HG02798 (cell line): ENCODE data around the gene NHLRC1.
A peak's percentile ranks its signal among the peaks of the same experiment; 100 is the strongest.
"Not testable (repeated sequence)": the region's sequence is repeated elsewhere in the genome, so short reads cannot be mapped to it uniquely, and the experiment has no call there.

Experiments used
- ATAC-seq: cut with Tn5 transposase; IDR thresholded peaks from one replicate; pipeline ENCODE4 v1.9.1; 2021; ENCODE audit warnings: mild to moderate bottlenecking; ENCODE audit not compliant: unreplicated experiment, poor library complexity

Gene NHLRC1

GRCh38 chr6:18122128-18123093 is at the start of gene NHLRC1:
NHLRC1 (minus strand) TSS chr6:18122677; CDS start chr6:18122606, 71 bp downstream.
- ATAC-seq, result peak; percentile 99

DNA sequence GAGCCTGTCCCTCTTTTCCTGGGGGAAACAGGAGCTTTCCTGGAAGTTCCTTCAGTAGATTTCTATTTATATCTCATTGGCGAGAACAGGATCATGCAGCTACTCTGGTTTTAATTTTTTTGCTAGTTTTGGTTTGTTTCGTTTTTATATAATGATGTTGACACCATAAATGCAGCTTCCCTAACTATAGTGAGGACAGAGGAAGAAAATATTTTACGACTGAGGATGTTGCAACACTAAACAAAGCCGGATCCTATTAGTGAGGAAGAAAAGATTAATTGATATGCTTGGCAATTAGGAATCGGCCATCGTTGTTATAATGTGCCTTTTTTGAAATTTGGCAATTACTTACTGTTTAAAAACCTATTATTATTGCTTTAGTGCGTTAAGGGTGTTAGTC is 49.4 kb upstream of the NHLRC1 start:
- no peak for ATAC-seq

GRCh38 chr6:18168264-18168663 is 45.8 kb upstream of the NHLRC1 start:
- no peak for ATAC-seq

GRCh38 chr6:18166312-18167036 is 44.0 kb upstream of the NHLRC1 start:
- no peak for ATAC-seq

DNA sequence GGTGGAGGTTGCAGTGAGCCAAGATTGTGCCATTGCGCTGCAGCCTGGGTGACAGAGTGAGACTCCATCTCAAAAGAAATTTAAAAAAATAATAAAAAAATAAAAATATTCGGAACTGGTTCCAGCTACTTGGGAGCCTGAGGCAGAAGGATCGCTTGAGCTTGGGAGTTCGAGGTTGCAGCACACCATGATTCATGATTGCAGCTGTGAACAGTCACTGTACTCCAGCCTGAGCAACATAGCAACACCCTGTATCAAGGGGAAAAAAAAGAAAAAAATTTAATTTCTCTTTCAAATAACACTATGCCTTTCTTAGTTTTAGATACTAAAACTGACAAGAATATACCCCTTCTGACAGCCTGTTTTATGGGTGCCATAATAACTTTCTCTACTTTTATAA is 43.3 kb upstream of the NHLRC1 start:
- ATAC-seq, result no peak

GRCh38 chr6:18162401-18162800 is 39.9 kb upstream of the NHLRC1 start:
- no peak for ATAC-seq

DNA sequence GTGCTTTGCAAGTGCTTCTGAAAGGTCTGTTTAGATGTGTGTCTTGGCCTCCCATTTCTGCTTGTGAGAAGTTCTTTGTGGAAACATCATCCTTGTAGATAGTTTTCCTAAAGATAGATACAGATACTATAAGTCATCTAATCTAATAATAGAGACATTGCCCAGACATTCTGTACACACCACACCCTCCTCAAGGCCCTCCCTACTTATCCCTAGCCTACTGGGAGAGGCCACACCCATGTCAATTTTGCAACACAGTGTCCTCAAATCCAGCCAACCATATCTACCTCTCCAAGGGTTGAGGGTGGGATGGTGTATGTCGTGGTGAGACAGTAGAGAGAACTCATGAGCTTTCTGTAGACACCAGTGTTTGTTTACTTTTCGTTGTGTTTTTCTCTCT is 39.0 kb upstream of the NHLRC1 start:
- no peak for ATAC-seq

DNA sequence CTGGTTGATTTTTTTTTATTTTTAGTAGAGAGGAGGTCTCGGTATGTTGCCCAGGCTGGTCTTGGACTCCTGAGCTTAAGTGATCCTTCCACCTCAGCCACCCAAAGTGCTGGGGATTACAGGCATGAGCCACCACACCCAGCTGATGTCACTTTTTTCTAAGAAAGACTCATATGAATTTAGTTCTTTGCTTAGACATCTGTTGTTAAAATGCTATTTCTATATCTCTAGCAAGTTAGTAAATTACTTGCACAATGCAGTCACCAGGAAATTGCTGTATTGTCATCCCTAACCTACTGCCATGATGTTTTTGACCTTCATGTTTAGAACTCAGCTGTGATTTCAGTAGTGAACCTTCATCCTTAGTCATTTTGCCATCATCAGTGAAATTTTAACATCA is 38.4 kb upstream of the NHLRC1 start:
- no peak for ATAC-seq

DNA sequence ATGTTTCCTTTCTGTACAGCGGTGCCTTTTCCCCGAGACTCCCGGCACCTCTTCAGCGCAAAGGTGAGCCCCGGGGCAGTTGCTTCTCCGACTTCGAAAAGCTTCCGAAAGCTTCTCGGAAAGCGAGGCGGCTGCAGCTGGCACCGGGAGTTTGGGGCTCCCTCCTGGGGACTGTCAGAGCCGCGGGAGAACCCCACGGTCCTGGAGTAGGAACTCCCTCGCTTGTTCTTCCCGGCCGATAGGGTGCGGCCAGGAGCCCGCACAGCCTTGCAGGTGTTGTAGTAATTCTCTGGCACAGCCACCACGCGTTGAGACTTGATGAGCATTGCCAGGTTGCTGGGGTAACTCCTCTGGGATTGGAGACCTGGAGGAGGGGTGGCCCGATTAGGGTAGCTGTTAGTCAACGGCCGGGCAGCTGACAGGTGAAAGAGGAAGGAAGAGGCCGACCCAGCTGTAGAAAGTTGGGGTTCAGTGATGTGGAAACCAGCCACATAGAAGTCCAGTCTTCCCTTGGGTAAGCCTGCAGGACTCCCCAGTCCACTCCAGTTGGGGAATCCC is 33.5 kb upstream of the NHLRC1 start:
- ATAC-seq, result peak; percentile 26

GRCh38 chr6:18155150-18155863 is 32.8 kb upstream of the NHLRC1 start, which contains the start of gene KDM1B:
KDM1B (plus strand) TSS chr6:18155422; CDS start chr6:18159896, 4,474 bp downstream.
- ATAC-seq, result peak; percentile 91

DNA sequence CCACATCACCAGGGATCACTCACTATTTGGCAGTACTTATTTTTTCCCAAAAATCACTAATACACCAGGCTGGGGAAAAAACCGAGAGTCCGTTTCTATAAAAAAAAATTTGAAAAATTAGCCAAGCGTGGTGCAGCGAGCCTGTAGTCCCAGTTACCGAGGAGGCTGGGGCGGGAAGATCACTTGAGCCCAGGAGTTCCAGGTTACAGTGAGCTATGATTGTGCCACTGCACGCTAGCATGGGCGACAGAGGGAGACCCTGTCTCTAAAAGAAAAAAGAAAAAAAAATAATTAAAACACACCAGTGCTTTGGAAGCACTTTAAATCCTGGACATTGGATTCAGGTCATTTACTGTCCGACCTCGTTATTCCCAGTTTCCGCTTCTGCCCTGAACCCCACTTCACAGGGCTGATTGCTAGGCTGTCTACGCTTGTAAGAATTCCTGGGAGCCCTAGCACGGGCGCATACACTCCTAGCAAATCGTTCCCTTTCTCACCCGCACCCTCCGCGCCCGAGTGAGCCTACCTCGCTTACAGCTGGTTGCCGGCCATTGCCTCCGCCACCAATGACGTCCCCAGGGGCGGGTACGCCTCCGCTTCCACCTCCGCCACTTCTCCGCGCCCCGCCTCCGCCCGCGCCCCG is 32.2 kb upstream of the NHLRC1 start, which contains the start of gene TPMT:
Gene TPMT, minus strand, starts transcription at position 571 of the 643 bp plus-strand sequence. CDS start 5,950 bp downstream, outside the sequence.
- peak; percentile 62 for ATAC-seq

DNA sequence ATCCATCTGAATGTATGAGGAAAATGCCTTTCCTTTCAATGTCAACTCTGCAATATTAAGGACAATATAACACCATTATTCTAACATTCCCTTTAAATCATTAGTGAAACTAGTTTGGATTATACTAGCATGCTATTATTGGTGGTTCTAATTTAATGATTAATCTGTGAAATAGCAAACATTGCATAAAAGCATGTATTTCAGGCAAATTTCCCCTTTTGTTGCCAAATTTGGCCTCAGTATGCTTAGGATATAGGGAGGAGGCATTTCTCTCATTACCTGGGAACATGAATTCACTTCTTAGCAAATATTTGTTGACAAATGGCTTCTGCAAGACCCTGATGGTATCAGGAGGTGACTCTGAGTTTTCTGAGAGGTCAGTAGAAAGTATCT is 30.8 kb upstream of the NHLRC1 start:
- no peak for ATAC-seq

DNA sequence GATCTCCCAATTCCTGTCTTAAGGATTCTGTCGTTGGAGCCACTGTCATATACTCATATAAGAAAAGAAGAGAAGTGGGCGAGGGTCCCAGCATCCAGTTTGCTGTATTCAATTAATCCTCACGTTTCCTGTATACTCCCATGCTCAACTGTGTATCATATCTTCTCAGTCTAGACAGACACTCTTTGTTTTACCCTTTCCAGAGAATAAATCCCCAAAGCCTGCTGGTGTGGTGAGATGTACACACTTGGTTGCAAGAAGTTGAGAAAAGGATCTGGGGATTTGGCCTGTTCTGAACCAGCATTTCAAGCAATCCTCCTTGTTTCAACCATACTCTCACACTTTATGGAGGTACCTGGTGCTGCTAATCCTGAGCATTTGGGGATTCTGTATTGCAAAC is 29.3 kb upstream of the NHLRC1 start:
- no peak for ATAC-seq

DNA sequence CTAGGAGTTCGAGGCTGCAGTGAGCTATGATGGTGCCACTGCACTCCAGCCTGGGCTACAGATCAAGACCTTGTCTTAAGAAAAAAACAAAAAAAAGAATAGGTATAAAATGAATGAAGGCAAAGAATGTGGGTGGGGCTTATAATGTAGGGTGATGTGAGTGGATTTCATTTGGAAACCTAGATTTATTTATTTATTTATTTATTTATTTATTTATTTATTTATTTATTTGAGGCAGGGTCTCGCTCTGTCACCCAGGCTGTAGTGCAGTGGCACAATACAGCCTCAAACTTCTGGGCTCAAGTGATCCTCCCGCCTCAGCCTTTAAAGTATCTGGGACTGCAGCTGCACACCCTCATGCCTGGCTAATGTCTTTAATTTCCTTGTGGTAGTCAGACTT is 28.9 kb upstream of the NHLRC1 start:
- not testable (repeated sequence) for ATAC-seq

DNA sequence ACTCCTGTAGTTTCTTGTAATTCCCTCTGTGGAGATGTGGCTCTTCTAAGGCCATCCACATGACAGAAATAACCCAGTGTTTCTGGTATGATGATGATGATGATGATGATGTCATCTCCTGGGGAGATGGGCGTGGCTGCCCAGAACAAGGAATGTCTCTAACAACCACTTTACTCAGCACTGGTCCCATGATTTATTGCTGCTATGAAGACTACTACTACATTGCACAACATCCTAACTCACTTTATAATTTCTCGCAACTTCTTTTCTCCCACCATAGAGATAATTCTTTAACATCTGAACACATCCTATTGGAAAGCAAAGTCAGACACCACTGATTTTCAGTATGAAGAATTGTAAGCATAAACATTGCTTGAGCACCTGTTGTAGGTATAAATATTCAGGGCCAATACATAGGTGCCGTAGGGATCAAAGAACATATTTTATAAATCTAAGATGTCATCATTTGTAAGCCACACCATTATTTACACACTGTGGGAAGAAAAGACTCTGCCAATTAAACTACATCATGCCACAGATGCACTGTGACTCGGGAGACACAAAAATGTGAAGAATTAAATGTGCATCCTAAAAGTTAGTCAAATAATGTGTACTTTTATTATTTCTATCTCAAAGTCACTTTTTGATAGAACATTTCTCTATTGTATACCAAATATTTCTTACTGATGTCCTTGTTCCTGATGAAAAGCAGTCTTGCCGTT is 26.0 kb upstream of the NHLRC1 start:
- no peak for ATAC-seq

DNA sequence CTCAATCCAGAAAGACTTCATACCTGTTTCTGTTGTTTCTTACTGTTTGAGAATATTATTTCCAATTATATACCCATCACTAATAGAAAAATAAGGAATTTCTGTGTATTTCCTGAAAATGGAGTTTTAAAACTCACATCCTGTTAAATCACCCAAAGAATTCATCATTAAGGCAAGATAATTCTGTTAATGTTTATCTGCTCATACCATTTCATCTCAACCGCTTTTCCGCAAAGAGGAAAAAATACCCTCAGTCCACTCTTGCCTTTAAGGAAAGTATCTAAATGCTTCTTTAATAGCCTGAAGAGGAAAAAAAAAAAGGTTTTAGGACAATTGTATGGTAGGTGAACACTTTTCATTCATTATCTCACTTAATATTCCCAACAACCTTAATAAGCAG is 25.1 kb upstream of the NHLRC1 start:
- no peak for ATAC-seq

GRCh38 chr6:18147160-18147559 is 24.7 kb upstream of the NHLRC1 start:
- ATAC-seq, result no peak

- no peak for ATAC-seq
These were observed 20.0 kb upstream of the NHLRC1 start for GRCh38 chr6:18142591-18142861.

- no peak for ATAC-seq
These were observed 19.5 kb upstream of the NHLRC1 start for GRCh38 chr6:18141805-18142590.
